Measurements from ENCODE around the gene SCGB3A2.

SCGB3A2 gene, protein sequence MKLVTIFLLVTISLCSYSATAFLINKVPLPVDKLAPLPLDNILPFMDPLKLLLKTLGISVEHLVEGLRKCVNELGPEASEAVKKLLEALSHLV

DNA sequence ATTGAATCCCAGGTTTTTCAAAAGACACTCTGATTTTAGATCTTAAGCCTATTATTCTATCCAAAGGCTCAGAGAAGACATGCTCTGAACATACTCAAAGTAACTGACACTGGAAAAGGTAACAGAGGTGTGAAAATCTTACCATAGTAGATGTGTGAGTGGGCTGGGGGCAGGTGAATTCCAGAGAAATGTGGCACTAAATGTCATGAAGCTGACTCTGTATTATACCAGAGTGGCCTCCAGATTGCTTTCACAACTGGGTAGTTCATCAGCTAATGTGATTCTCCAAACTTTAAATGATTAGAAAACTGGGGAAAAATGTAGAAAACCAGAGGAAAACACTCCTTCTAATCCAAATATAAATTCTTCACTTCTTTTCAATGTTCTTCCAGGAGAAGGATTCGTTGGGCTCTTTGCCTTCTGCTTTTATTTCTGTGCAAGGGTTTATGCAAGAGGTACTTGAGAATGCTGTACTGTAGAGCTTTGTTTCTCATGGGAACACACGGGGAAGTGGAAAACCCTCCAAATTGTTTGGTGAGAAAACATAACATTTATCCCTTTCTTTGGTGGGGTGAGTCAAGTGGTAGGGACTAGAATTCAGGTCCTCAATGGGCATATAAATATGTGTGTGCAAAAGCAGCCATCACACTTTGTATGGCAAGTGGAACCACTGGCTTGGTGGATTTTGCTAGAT, at the start of gene SCGB3A2:
SCGB3A2 (plus strand) TSS at position 646 of the 694 bp plus-strand sequence. CDS start 93 bp downstream, outside the sequence.
- no peak for DNase-seq

DNA sequence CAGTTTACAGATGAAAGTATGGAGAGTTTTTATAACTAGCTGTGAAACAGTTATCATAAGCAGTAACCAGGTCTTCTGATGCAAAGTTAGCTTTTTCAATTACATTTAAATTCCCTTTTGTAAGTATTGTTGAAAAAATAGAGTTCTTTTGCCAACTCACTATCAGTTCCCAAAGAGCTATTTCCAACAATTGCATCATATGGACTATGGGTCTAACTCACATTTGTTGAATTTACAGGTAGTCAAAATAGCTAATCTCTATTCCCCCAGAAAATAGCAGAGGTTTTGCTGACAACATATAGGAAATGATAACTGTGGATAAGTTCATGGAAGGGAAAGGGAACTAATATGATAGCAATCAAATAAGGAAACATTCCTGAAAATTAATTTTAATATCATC, 48.5 kb upstream of the SCGB3A2 start:
- no peak for DNase-seq

DNA sequence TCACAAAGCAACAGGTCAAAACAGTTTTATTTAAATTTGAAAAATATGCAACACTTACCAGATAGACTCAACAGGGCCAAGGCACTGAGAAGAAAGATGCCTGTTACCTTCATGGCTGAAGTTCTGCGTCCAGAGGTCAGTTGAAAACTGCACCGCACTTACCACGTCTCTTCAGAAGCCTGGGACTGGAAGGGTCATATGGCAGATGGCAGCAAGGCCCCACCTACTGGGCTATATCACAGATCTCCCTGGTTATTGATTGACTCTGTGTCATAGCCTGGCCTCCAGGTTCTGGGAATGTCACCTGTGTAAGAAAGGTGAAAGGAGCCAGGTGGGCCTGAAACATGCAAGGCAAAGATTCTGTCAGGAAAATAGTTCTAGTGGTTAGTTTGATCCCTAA, 47.0 kb upstream of the SCGB3A2 start, which contains the start of gene SPINK1:
SPINK1 (minus strand) TSS at position 207 of the 400 bp plus-strand sequence; CDS start at position 113, 94 bp downstream.
- DNase-seq = no peak

DNA sequence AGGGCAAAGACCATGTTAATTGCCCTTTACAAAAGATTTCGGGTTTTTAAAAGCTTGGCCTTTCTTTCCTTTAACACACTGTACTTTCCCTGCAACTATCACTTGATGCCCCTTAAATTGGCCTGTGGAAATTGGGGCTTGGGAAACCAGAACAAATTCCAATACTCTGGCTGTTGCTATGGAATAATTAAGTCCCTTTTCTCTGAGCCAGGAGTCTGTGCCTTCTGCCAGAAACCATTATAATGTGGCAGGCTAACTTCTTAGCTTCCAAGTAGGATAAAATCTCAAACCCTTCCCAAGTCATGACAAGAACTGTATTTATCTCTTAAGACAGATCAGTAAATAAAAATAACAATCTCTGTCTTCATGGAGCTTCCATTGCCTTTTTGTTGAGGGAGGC, 46.0 kb upstream of the SCGB3A2 start:
- DNase-seq = no peak

DNA sequence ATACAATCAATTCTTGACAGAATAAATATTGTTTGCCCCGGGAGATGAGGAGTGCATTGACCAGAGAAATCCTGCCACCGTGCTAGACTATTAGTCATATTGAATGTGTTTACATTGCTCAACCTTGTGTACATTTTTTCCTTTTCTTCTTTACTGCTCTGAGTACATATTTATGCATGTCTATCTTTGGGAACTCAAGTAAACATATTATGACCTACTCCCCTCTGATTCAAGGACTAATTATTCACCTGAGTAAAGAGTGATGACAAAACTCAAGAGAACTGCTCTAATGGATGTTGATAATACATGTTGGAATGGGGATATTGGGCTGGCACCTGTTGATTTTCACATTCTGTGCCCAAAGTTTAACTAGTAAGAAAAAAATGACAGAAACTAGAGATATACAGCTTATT, 43.1 kb upstream of the SCGB3A2 start:
- peak; percentile 44 to 51 for DNase-seq

DNA sequence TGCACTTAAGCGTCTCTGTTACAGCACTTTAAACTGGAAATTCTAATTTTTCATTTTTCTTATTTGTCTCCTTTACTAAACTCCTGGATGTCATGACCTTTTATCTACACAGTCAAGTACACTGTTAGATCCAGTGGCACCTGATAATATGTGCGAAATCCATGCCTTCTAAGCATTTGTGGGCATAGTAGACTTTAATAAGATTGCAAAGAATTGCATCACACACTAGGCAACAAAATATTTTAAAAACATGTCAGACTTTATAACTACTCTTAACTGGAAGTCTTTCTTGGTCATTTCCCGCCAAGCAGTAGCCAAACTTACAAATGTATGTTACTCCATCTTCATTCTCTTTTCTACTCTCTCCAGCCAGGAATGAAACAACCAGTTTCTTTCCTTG, 42.1 kb upstream of the SCGB3A2 start:
- no peak for DNase-seq

DNA sequence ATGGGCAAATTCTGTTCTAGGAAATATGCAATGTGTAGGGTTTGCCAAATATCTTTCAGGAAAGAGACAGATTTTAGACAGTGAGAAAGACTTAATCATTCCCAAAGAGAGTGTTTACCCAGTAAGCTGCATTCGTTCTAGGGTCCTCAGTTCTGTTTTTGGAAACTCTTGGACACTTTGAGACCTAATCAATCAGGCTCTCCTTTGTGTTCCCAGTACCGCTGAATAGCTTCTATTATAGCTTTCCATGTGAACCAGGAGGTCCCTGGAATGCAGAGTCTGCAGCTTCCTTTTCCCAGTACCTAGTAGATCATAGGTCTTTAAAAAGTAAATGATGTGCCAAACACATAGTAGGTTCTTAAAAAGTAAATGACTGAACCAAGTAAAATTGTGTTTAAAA, 35.6 kb upstream of the SCGB3A2 start:
- no peak for DNase-seq

DNA sequence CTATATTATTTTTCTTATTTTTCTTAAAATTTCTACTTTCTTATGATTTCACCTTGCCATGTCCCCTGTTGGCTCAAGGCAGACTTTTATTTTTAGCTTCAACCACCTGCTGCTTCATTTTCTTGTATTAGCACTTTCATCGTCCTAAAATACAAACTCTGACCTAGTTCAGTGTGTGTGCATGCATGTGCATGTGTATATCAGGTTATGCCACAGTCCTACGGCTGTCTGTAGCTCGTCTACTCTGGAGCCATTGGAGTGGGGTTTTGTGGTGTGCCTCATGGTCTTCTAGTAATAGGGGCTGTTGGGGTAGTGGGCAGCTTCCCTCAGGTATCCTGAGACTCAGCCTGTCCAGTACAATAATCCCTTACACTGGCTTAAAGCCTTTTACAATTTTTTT, 33.7 kb upstream of the SCGB3A2 start:
- DNase-seq = no peak

DNA sequence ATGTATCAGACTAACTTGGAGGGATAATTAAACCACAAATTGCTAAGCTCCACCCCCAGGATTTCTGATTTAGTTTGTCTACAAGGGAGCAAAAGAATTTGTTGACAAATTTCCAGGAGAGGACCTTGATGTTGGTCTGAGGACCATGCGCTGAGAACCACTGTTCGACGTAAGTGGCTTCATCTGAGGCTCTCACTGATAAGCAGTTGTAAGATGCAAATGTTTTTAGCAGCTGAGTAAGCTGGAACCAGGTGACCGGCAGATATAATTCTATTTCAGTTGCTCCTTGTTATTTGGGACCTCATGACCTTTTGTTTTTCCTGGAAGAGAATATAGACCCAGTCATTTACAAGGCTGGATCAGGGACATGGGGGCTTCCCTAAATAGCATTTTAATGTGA, 32.9 kb upstream of the SCGB3A2 start:
- no peak for DNase-seq

DNA sequence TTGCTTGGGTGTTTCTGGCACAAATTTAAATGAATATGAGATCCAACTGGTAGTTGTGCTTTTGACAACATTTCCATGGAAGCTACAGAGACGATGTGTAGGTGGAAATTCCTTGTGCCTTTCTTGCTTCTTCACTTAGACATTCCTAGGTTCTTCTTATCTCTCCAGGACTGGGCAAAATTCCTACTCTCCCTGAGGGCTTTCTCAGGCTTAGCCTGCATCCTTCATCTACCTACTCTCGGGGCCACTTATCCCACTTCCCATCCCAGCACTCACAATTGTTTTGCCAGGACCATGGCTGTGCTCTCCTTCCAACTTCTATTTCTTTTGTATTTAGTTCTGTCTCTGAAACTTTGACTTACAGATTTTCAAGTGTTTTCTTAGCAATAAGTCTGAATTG, 29.3 kb upstream of the SCGB3A2 start:
- no peak for DNase-seq

DNA sequence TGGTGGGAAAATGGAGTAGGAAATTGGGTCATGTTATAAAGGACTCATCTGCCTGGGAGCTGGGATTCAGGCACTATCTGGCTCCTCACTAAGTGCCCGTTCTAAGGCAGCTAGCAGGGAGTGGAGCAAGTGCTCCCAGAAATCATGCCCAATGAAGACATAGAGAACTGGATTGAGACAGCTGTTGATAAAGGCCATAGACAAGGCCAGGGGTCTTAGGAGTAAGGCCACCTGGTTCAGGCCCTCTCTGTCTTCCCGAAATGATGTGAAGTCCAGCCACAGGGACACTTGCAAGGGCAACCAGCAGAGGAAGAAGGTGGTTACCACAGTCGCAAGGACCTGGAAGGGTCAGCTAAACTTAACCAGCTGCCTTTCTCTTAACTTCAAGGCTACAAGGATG, 26.9 kb upstream of the SCGB3A2 start:
- no peak for DNase-seq

DNA sequence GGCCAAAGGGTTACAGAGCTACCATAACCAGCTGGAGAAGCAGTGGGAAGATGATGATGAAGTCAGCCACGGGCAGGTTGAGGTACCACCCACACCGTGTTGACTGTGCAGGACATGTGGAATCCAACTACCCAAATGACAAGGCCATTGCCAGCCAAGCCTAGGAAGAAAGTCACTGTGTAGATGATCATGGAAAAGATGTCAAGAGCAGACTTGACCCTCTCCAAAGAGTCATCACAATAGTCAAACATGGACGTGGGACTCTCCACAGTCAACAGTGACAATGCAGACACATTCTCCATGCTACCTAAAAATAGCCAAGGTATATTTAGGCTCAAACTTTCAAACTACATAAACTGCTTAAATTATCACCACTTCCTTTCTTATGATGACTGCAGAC, 26.1 kb upstream of the SCGB3A2 start:
- DNase-seq = no peak

DNA sequence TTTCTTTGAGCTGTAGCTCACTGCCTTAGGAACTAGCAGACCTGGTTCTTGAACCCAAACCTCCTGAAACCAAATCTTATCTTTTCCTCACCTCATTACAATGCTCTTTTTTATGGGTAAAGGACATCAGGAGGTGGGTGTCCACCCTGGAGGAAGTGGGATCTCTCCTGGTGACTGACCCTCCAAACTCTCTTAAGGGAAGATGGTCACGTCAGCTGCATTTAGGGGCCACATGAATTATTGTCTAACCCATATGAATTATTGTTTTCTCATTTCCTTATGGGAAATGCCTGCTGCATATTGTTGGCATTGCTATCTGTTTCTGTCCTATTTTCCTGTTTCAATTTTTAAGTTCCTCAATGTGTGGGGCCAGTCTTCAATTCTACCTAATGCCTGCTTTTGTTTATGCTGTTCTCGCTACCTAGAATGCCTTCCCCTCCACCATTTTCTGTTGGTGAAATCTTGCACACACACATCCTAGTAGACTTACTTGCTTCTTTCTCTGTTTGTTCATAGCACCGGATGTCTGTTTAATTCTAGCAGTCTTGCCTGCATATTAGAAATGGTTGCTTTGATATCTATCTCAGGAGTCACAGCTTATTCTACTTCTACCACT, 25.0 kb upstream of the SCGB3A2 start:
- no peak for DNase-seq

DNA sequence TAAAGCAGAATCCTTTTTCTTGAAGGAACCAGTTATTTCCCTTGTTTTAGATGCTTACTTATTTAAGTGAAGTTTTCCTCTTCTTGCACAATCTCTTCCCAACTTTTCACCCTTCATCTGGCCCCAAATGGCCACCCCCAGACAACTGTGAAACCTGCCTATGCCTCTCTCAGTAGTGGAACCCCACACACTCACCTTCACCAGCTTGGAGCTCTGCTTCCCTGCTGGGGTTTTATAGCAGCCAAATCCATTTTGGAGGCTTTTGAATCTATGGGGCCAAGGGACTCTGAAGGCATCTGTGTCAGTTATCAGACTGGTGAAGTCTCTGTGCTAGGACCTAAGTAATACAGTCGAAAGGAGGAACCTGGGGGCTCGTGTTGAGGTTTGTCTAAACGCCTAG, 24.2 kb upstream of the SCGB3A2 start:
- DNase-seq = no peak

DNA sequence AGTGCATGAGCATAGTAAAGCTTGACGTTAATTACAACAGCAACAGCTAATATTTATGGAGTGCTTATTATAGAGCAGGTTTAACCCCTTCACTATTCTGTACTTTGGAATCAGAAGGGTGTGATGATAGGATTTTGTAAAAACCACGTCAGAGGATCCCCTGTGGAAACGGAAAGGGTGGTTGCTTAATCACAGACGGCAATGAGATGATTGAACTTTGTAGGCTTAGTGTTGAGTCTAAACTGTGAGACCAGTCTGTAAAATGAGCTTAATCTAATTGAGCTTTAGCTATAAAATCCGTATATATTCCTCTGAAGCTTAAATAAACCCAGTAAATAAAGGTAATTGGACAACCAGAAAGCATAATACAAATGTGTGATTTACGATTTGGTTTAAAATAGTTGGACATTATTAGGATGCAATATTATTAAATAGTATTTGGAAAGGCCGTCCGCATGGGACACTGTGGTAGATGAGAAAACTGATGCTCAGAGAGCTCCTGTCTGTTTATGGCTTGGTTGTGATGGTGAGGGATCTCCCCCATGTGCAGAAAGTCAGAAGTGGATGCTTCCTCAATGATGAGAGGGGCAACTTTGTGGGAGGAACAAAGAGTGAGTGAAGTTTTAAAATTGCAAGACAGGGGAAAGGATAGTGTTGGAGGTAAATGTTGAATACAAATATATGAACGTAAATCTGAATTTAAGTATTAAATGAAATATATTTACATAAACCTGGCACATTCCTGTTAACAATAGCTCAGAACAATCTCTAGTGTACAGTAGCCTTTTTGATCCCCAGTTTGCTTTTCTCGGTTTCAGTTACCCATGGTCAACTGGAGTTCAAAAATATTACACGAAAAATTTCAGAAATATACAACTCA, 23.4 kb upstream of the SCGB3A2 start:
- no peak for DNase-seq

DNA sequence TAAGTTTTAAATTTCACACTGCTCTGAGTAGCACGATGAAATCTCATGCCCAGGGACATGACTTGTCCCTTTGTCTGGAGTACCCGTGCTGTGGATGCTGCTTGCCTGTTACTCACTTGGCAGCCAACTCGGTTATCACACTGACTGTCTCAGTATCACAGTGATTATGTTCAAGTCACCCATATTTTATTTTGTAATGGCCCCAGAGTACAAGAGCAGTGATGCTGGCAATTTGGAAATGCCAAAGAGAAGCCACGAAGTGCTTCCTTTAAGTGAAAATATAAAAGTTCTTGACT, 22.8 kb upstream of the SCGB3A2 start:
- DNase-seq = no peak

DNA sequence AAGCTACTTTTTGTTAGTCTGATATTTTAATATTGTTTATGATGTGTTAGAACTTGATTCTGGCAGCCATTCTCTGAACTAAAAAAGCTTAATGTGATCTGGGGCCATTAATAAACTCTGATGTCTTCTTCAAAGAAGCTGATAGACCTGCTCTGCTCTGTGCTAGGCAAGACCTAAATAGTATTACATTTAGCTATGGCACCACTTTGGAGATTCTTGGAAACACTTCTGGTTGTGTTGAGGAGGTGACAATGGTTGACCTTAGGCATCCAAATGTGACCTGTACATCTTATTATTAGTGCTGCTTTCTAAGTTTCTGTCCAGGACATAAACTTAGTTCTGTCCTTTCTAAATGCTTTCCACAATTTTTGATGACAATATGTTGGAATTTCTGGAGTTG, 21.7 kb upstream of the SCGB3A2 start:
- DNase-seq = no peak

DNA sequence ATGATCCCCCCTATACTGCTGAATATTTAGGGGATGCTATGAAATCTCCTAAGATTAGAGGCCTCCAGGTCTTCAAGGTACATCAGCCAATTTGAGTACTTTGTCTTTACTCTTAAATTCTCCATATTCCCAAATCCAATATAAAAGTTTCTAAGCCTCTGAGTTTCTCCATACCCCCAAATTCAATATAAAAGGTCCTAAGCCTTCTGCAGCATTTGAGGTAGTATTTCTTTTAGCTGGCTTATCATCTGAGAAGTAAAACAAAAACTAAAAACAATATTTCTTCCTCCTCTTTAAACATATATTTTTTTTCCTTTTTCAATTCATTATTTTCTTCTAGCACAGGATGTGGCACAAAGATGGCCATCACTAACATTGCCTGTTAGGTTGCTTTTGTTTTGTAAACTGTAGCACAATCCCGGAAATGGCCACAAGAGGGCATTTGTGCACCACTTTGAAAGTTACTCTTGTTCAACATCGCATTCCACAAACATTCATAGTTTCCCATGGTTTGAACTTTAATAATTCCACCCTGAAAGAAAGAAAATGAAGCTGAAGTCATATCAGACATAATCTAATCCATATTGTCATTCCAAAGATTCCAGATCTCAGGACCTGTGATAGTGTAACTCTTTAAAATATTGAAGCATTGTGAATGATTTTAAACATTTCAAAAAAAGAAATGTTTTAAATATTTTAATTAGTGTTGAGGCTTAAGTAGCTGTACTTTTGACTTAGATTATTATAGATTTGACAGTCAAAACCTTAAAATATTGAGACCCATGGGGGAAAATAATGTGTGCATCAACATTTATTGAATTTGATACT, 21.0 kb upstream of the SCGB3A2 start:
- peak in 1 of 2 experiments; percentile 22 for DNase-seq

DNA sequence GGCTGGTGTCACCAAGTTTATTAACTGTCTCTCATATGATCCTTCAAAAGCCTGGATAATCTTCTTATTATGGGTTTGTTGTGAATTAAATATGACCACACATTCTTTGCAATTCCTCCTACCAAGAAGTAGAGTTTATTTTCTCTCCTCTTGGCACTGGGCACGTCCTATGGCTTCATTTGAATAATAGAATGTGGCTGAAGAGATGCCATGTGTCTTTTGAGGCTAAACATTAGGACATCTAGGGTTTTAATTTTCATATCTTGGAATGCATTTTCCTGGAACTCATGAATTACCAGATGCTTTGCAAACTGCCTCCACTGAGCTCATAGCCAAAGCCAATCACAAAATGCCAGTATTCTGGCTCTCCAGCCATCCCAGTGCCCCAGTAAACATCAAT, 19.9 kb upstream of the SCGB3A2 start:
- no peak for DNase-seq

DNA sequence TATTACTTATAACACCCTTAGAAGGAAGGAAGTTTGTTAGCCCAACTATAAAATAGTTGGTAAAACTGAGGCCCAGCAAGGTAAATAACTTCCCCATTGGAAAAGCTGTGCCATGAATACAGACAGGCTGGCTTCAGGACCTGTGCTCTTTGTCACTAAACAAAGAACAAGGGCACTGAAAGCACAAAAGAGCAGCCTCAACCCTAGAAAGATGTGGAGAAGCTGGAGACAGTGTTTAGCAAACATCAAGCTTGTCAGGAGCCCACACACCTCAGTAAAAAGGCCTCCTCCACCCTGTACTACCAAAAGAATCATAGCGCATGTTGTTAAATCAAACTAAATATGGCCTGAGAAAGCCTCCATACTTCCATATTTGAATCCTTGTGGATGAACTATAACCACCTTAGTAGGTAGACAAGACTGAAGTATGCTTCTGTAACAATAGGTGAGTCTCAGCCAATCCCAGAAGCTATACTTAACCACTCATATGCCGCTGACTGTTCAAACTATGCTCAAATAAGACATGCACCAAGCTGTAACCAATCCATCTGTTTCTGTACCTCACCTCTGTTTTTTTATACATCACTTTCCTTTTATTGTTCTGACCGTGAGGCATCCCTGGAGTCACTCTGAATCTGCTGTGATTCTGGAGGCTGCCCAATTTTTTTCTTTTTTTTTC, 18.4 kb upstream of the SCGB3A2 start:
- no peak for DNase-seq

DNA sequence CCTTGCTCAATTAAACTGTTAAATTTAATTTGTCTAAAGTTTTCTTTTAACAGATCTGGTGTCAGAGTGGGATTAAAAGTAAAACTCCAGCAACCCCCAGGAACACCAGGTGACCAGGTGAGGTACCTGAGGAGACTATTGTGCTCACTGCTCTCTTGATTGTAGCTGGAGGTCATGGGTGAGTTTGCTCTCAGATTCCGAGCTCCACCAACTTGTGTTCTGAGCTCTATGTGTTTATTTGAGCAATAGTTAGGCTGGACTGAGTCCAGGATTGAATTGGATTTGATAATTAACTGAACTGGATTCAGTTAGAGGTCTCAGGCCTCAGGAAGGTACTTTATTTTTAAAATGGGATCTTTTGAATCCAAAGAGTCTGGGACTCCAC, 17.9 kb upstream of the SCGB3A2 start:
- no peak for DNase-seq

DNA sequence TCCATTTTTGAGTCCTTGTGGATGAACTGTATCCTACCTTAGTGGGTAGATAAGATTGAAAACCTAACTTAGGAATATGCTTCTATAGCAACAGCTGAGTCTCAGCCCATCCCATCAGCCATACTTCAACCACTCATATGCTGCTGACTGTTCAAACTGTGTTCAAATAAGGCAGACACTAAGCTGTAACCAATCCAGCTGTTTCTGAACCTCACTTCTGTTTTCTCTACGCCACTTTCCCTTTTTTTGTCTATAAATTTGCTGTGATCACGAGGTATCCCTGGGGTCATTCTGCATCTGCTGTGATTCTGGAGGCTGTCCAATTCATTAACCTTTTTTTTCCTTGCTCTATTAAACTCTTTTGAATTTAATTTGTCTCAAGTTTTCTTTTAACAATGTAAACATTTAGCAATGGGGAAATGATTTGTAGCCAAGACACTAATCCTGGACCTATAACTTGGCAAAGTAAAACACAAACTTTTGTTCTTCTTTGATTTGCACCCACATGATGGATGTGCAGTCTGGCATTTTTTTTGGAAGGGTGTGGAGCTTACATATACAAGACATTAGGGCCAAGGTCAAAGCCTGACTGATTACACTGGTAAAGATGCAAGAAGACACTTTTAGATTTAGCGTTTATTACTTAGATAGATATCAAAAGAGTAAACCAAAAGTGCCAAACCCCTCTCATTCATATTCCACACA, 14.9 kb upstream of the SCGB3A2 start:
- DNase-seq = no peak
